22Rv1 (cell line): ENCODE results near the gene EIF3K.

Experiments used
- H3K27ac ChIP-seq: fragments of 450-650 bp; 2 replicates; pipeline ENCODE4 v1.5.1; 2017
- ZFX ChIP-seq: fragments of 450-650 bp; IDR thresholded peaks from 2 replicates; pipeline ENCODE4 v1.6.1; 2017; ENCODE audit warnings: antibody characterized with exemption, borderline replicate concordance
- TF ChIP-seq, protein P1 (sequence below): fragments of 450-650 bp; IDR thresholded peaks from 2 replicates; pipeline ENCODE4 v1.5.1; 2017; ENCODE audit warnings: mild to moderate bottlenecking

The EIF3K gene

DNA sequence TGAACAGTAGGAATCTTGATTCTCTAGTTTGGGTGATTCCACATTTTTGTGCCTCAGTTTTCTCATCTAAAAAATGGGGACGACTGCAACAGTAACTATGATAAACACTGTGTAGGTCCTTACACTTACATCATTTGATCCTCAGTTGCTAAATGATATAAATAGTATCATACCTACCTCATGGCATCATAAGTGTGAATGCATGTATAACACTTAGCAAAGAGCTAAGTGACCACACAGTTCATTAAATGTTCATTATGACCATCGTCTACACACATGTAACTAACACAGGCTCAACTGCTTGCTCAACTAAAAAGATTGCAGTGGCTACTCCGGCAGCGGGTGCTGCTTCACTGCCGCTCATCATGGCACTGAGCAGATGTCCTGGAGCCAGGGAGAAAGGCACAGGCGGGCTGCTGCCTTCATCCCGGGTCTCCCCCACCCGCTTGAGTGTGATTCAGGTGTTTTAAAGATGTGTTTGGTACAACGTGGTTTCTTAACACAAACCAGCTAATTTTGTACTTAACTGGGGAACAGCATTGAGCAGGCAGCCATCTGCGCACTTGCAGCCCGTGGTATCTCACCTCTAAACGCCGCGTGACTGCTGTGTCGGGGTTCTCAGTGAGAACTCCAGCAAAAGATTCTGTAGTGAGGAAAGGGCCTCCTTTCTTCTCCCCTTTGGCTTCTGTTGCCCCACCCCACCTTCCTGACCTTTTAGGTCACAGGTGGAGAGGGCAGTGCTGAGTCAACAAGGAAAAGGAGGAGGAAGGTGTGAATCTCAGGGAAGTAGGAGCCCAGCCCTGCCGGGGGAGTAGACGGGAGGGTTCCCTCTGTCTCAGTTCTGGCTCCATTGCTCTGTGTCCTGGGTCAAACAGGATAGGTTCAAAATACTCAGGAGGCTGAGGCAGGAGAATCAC lies 16.8 kb downstream of the EIF3K start:
- H3K27ac ChIP-seq = peak overlapping the region; percentile 44
- TF ChIP-seq ZFX = no peak
- TF ChIP-seq, protein P1, sequence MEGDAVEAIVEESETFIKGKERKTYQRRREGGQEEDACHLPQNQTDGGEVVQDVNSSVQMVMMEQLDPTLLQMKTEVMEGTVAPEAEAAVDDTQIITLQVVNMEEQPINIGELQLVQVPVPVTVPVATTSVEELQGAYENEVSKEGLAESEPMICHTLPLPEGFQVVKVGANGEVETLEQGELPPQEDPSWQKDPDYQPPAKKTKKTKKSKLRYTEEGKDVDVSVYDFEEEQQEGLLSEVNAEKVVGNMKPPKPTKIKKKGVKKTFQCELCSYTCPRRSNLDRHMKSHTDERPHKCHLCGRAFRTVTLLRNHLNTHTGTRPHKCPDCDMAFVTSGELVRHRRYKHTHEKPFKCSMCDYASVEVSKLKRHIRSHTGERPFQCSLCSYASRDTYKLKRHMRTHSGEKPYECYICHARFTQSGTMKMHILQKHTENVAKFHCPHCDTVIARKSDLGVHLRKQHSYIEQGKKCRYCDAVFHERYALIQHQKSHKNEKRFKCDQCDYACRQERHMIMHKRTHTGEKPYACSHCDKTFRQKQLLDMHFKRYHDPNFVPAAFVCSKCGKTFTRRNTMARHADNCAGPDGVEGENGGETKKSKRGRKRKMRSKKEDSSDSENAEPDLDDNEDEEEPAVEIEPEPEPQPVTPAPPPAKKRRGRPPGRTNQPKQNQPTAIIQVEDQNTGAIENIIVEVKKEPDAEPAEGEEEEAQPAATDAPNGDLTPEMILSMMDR = no peak

DNA sequence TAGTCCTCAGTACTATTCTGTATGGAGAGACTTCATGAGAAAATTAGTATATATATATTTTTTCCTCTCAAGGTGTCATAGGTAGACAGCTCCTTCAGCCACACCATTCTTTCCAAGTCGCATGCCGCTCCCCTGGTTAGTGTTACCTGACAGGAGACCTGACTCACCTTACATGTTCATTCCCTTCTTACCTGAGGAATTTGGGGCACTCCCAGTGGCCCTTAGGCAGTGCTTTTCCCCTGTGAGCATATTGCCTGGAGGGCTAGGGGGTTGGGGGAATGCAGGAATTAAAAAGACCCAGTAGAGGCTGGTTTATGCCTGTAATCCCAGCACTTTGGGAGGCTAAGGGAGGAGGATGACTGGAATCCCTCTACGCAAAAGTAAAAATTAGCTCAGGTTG lies 19.5 kb downstream of the EIF3K start:
- no peak overlapping the region for H3K27ac ChIP-seq
- TF ChIP-seq, protein P1 = no peak
- no peak for TF ChIP-seq ZFX

DNA sequence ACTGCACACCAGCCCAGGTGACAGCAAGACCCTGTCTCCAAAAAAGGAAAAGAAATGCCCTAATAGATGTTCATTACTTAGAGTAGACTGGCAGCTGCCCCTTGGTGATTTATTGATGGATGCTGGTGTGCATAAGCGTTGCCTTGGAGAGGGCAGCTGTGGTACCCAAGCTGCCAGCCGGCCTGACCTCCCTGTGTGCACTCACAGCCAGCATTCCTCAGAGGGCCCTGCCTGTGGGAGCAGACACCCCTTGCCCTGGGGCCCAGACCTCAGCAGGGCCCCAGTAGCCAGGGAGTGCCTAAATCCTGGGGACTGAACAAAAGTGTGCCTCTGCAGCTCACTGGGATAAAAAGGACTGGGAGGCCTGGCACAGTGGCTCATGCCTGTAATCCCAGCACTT lies 20.7 kb downstream of the EIF3K start:
- H3K27ac ChIP-seq = 0 out of 2 replicates have a peak overlapping the region, but pooled peaks have one; percentile 3
- TF ChIP-seq ZFX = no peak
- TF ChIP-seq, protein P1 = no peak

DNA sequence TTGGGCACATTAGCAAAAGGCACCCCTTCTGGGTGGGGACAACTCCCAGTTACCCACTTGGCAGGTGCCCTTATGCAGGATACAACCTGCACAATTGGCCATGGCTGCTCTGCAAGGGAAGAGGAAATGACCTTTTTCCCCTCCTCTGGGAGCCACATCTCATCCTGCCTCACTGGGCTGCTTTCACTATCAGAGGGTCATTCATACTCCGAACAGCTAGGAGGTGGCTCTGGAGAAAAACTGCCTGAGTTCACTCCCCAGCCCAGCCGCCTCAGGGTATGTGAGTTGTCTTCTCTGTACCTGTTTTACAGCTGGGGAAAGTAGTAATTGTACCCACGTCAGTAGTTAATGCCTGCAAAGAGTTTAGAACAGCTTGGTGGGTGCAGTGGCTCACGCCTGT lies 21.4 kb downstream of the EIF3K start:
- TF ChIP-seq, protein P1 = no peak
- no peak for TF ChIP-seq ZFX
- H3K27ac ChIP-seq = 0 out of 2 replicates have a peak overlapping the region, but pooled peaks have one; percentile 3

DNA sequence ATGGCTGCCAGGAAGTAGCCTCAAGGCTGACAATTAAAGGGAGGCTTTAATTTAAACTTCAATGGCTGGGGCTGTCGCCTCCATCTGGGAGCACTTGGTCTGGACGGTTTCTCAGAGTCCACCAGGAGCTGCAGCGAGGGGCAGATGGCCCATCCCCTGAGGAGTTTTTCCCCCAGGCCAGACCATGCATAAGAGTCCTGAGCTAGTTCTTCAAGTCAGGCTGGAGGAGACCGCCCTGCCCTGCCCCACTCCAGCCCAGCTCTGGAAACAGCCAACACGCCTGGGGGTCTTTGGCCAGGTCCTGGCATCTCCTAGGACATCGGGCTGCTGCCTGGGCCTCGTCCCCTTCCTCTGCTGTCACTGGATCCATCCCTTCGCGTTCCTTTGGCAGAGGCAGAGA lies 23.2 kb downstream of the EIF3K start:
- no peak overlapping the region for H3K27ac ChIP-seq
- no peak for TF ChIP-seq ZFX
- TF ChIP-seq, protein P1 = no peak

DNA sequence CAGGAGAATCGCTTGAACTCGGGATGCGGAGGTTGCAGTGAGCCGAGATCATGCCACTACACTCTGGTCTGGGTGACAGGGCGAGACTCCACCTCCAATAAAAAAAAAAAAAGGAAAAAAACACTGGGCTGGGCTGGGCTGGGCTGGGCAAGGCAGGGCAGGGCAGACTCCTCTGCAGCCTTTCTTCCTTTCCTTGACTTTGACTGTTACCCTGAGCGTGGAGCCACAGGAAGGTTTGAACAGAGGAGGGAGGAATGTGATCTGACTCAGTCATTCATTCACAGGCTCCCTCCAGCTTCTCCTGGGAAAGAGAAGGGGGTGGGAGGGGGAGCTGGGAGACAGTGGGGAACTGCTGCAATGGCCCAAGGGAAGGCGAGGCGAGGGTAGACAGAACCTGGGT lies 25.7 kb downstream of the EIF3K start:
- H3K27ac ChIP-seq = no peak overlapping the region
- TF ChIP-seq ZFX = no peak
- TF ChIP-seq, protein P1 = no peak

DNA sequence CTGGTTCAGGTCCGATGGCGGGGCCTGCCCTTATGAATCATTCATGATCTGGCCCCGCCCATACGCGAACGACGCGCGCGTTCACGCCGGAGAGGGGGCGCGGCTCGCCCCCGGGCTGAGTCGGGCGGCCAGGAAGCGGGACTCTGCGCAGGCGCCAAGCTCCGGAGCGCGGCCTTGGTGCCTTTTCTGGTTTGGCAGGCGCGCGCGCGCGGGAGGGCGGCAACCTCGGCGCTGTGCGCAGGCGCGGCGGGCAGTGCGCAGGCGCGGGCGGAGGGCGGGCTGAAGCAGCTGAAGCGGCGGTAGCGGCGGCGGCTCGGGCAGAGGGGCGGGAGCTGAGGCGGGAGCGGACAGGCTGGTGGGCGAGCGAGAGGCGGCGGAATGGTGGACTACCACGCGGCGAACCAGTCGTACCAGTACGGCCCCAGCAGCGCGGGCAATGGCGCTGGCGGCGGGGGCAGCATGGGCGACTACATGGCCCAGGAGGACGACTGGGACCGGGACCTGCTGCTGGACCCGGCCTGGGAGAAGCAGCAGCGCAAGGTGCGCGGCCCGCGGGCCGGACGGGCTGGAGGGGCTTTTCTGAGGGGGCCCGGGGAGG lies 28.5 kb downstream of the EIF3K start, which contains the start of gene ACTN4:
Gene ACTN4, plus strand, starts transcription at position 282 of the 598 bp plus-strand sequence. Its CDS starts 97 bp downstream, at position 379.
- no peak for TF ChIP-seq ZFX
- H3K27ac ChIP-seq = peak within 1 kb of the TSS; percentile 82
